IgD-negative memory B cell (primary cell): Measurements from ENCODE around the gene AFF3. TPM values are rescaled to one million over a fixed set of nuclear protein-coding genes. Genes with fewer than 3 reads are reported as not detected.

Source experiments
- H3K27ac Mint-ChIP-seq, 3 donors: one replicate each; pipeline ENCODE4 v1.8.0; 2020 to 2022; ENCODE audit warnings: mild to moderate bottlenecking in 3 of 3, mixed read lengths in 3 of 3, moderate library complexity in 1 of 3
- H3K27me3 Mint-ChIP-seq: one replicate; pipeline ENCODE4 v1.8.0; 2021; ENCODE audit warnings: mixed read lengths
- H3K36me3 Mint-ChIP-seq: one replicate; pipeline ENCODE4 v1.8.0; 2020; ENCODE audit warnings: mild to moderate bottlenecking, mixed read lengths
- H3K4me1 Mint-ChIP-seq, 3 donors: one replicate each; pipeline ENCODE4 v1.8.0; 2020 to 2022; ENCODE audit warnings: mixed read lengths in 3 of 3, mild to moderate bottlenecking in 1 of 3
- H3K4me3 Mint-ChIP-seq, 4 donors: one replicate each; pipeline ENCODE4 v1.8.0; 2020 to 2022; ENCODE audit warnings: mild to moderate bottlenecking in 4 of 4, mixed read lengths in 4 of 4, moderate library complexity in 3 of 4
- H3K9me3 Mint-ChIP-seq, 3 donors: one replicate each; pipeline ENCODE4 v1.8.0; 2020 to 2021; ENCODE audit warnings: mixed read lengths in 3 of 3, mild to moderate bottlenecking in 1 of 3
- polyA plus RNA-seq: library from polyadenylated mRNA; unstranded; fragments of 300-500 nt; fragmentation: Illumina TruSeq; gene quantifications from one replicate; pipeline ENCODE4 v1.2.3, GENCODE V29; 2021

The AFF3 gene
- polyA plus RNA-seq, 1 donor from 2014 or later = 85.9 TPM

DNA sequence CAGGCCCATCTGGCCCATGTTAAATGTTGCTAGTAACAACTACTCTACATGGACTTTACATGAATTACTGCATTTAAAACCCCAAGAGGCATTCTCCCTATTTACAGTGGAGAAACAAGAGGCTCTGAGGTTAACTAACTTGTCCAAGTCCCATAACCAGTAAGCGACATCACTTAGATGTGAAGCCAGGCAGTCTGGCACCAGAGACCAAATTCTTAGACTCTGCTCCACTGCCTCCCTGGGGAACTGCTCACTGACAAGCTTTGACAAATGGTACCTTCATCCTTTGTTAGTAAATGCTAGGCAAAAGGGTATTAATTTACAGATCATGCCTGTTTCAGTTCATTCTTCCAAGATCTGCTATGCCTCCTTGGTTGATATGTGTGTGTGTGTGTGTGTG is 124.8 kb downstream of the AFF3 start:
- H3K27me3 Mint-ChIP-seq = no peaks in the 10 kb centered on the region
- no peak overlapping the region for H3K27ac Mint-ChIP-seq
- no peaks in the 10 kb centered on the region for H3K9me3 Mint-ChIP-seq
- peaks cover 4% of the 10 kb centered on the region for H3K36me3 Mint-ChIP-seq
- no peak overlapping the region for H3K4me3 Mint-ChIP-seq
- peaks cover 11 to 29% (median 24%) of the 10 kb centered on the region in 3 donors for H3K4me1 Mint-ChIP-seq

DNA sequence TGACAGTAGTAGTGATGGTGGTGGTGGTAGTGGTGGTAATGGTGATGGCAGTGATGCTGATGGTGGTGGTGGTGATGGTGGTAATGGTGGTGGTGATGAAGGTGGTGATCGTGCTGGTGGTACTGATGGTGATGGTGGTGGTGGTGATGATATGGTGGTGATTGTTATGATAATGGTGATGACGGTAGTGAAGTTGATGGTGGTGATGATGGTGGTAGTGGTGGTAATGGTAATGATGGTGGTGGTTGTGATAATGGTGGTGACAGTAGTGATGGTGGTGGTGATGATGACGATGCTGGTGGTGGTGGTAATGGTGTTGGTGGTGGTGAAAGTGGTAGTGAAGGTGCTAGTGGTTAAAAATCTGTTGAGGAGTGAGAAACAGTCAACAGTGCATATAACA is 125.6 kb downstream of the AFF3 start:
- peaks cover 4% of the 10 kb centered on the region for H3K36me3 Mint-ChIP-seq
- no peak overlapping the region for H3K4me3 Mint-ChIP-seq
- H3K27me3 Mint-ChIP-seq = no peaks in the 10 kb centered on the region
- H3K27ac Mint-ChIP-seq = no peak overlapping the region
- peaks cover 5 to 24% (median 24%) of the 10 kb centered on the region in 3 donors for H3K4me1 Mint-ChIP-seq
- no peaks in the 10 kb centered on the region for H3K9me3 Mint-ChIP-seq

DNA sequence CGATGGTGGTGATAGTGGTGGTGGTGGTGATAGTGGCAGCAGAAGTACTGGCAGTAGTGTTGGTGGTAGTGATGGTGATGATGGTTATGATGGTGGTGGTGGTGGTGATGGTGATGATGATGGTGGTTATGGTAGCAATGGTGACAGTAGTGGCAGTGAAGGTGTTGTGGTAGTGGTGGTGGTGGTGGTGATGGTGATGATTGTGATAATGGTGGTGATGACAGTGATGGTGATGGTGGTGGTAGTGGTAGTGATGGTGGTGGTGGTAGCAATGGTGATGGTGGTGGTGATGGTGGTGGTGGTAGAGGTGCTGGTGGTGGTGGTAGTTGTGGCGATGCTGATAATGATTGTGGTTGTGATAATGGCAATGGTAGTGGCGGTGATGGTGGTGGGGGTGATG is 126.5 kb downstream of the AFF3 start:
- Mint-ChIP-seq H3K27me3 (no peaks in the 10 kb centered on the region), H3K4me3 (no peak overlapping the region), H3K27ac (no peak overlapping the region), H3K36me3 (peaks cover 4% of the 10 kb centered on the region), H3K4me1 (peaks cover 3 to 24% (median 24%) of the 10 kb centered on the region in 3 donors), H3K9me3 (no peaks in the 10 kb centered on the region)

DNA sequence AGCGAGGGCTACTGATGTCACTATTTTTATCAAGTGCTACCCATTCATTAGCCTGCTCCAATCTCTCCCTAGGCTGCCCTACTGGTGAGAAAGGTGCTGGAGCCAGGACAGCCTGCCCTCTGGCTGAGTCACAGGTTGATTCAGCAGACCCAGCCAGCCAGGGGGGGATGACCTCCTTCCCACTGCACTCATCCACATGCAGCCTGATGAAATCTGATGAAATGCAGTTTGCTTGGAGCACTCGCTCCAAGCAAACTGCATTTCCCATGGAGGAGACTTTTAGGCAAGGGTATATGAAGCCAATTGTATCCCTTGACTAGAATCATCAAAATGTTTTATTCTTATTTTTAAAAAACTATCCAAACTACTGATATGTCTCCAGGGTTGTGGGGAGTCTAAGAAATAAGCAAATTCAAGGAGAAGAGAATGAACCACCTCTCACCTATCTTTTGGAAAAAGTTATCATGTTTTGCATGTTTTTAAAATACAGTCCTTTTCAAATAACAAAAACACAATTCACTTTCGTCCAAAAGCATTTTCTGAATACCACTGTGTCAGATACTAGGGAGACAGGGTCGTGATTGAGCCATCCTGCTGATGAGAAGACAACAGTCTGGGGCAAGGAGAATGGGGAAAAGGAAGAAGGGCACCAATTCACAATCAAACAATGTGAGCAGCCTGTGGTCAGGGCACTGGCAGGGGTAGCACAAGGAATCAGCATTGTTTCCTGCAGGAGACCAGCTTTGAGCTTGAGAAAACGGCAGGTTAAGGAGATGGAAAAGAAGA is 128.3 kb downstream of the AFF3 start:
- H3K4me3 Mint-ChIP-seq = no peak overlapping the region
- peak overlapping the region in 1 of 3 donors; percentile 48 for H3K27ac Mint-ChIP-seq
- no peaks in the 10 kb centered on the region for H3K27me3 Mint-ChIP-seq
- H3K36me3 Mint-ChIP-seq = peaks cover 4% of the 10 kb centered on the region
- no peaks in the 10 kb centered on the region for H3K9me3 Mint-ChIP-seq
- peaks cover 6 to 31% (median 28%) of the 10 kb centered on the region in 3 donors for H3K4me1 Mint-ChIP-seq

DNA sequence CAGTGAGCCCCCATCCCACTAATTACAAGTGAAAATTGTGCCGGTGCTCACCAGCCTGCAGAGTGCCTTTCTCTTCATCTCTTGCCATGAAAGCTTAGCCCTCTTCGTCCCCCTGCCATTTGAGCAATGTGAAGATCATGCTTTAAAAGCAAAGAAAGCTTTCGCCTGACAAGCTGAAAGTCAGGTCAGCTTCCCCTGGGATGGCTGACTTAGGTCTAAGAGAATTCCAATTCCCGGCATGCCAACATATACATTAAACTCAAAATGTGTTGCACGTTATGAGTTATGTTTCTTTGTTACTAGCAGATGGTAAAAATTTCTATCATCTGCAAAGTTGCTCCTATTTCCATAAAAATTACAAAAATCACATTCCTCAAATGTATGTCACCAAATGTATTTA is 129.8 kb downstream of the AFF3 start:
- peaks cover 6 to 32% (median 32%) of the 10 kb centered on the region in 3 donors for H3K4me1 Mint-ChIP-seq

DNA sequence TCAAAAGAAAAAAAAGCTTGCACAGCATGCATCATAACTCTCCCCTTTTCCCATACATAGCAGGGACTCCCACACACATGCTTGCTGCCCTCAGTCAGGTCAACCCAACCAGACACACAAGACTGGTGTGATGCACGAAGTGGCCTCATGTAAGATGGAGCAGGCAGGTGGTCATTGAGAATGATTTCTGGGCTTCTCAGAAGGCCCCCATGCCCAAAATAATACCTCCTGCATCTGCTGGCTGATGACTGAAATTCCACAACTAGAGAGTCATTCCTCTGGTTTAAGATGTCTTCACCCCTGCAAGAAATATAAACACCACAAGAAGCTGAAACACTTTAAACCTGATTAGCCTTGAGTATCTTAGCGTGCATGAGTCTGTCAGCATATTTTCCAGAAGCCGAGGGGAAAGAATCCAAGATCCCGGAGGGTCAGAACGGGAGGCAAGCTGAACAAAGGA is 131.1 kb downstream of the AFF3 start:
- H3K4me3 Mint-ChIP-seq = no peak overlapping the region
- no peak overlapping the region for H3K27ac Mint-ChIP-seq
- H3K36me3 Mint-ChIP-seq = peaks cover 5% of the 10 kb centered on the region

More for the DNA sequence above, 129.8 kb downstream of the AFF3 start:
- Mint-ChIP-seq H3K9me3 (no peaks in the 10 kb centered on the region), H3K27me3 (no peaks in the 10 kb centered on the region), H3K27ac (no peak overlapping the region), H3K36me3 (peaks cover 4% of the 10 kb centered on the region), H3K4me3 (no peak overlapping the region)

DNA sequence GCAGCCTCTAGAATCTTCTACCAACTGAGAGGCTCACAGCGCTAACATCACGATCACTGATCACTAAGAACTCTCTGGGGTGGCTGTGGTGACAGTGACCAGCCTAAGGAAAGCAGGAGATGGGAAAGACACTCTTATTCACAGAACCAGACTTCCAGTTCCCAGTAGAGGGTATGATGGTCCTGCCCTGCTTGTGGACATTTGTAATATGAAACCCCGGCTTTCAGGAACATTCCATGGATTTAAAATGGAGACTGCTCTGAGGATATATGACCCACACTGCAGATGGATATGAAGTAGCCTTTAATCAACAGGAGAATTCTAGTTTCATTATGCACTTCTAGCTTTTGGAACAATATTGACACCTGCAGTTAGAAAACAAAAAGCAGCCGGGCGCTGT is 131.8 kb downstream of the AFF3 start:
- Mint-ChIP-seq H3K27ac (peak overlapping the region in 1 of 3 donors; percentile 42), H3K36me3 (peaks cover 6% of the 10 kb centered on the region), H3K27me3 (no peaks in the 10 kb centered on the region), H3K9me3 (no peaks in the 10 kb centered on the region), H3K4me1 (peaks cover 9 to 32% (median 30%) of the 10 kb centered on the region in 3 donors), H3K4me3 (peak overlapping the region in 1 of 4 donors; percentile 49)

More for the DNA sequence above, 131.1 kb downstream of the AFF3 start:
- Mint-ChIP-seq H3K9me3 (no peaks in the 10 kb centered on the region), H3K27me3 (no peaks in the 10 kb centered on the region), H3K4me1 (peaks cover 9 to 32% (median 30%) of the 10 kb centered on the region in 3 donors)

DNA sequence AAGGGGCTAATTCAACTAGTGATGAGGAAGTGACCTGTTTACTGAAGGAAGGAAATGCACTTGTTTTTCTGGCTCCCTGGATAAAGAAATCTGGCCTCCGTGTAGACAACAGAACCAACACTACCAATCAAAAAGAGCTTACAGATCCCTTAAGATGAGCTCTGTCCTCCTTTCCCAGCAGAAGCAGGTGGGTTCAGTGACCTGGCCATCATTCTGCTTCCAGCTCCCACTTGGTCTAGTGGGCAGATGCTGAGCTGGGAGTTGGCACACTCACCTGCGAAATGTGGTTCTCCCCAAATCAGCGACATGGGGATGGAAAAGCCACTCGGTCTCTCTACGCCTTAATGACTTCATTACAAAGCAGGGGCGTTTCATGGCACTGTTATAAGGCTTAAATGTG is 132.6 kb downstream of the AFF3 start:
- peaks cover 10% of the 10 kb centered on the region for H3K36me3 Mint-ChIP-seq
- peak overlapping the region in 1 of 3 donors; percentile 12 for H3K27ac Mint-ChIP-seq
- H3K4me1 Mint-ChIP-seq = peaks cover 7 to 32% (median 27%) of the 10 kb centered on the region in 3 donors
- no peaks in the 10 kb centered on the region for H3K9me3 Mint-ChIP-seq
- no peaks in the 10 kb centered on the region for H3K27me3 Mint-ChIP-seq
- peak overlapping the region in 1 of 4 donors; percentile 55 for H3K4me3 Mint-ChIP-seq

DNA sequence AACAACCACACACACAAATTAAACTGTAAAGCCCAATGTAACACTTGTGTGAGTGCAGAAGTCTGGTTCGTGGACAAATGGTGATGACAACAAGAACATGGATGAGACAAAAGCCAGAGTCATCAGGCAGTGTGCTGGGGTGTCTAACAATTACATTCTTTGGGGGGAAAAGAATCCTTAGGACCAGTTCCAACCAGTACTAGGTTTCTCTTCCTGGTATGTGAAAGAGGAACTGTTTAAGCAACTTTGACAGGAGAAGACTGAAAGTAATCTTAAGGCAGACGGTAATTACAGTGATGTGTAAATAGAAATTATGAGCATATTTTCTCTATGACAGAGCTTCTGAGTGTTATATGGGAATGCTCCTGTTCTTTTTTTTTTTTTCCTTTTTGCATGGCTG is 133.4 kb downstream of the AFF3 start:
- Mint-ChIP-seq H3K27me3 (no peaks in the 10 kb centered on the region), H3K4me3 (peak overlapping the region in 1 of 4 donors; percentile 21), H3K9me3 (no peaks in the 10 kb centered on the region), H3K4me1 (peaks cover 6 to 32% (median 23%) of the 10 kb centered on the region in 3 donors), H3K27ac (peak overlapping the region in 1 of 3 donors; percentile 59), H3K36me3 (peaks cover 13% of the 10 kb centered on the region)

DNA sequence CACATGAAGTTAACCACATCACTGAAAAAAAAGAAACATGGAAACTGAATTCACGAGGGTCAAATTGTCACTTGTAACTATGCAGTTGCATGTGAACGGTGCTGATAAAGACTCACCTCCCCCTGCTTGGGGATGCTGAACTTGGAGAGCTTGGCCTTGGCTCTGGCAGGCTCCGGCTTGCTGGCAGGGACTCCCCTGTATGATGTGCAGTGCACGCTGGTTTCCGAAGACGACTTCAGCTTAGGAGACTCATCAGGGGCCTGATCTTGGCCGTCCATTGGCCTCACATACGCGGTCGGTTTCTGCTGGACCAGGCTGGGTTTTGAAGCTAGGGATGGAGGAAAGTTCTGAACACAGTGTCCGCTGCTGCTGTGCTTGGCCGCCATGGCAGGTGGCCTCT is 135.9 kb downstream of the AFF3 start:
- Mint-ChIP-seq H3K4me3 (no peak overlapping the region), H3K4me1 (peaks cover 6 to 19% (median 18%) of the 10 kb centered on the region in 3 donors), H3K36me3 (peaks cover 14% of the 10 kb centered on the region), H3K27ac (no peak overlapping the region), H3K27me3 (no peaks in the 10 kb centered on the region), H3K9me3 (no peaks in the 10 kb centered on the region)

DNA sequence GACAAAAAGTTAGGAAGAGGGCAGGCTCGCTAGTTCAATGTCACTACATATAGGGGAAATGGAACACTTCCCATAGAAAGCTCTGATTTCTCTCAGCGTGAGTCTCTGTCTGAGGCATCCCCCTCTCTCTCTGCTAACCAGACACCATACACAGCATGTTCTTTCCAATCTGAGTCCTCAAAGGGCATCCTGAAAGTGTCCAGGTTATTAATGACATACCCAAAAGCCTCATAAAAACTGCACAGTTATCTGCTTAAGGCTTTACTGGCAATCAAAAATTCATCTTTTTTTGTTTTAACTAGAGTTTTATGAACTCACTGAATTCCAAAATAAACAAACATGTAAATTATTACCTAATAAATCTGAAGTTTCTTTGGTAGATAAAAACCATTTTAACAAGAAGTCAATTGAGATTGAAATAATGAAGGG is 137.4 kb downstream of the AFF3 start:
- H3K27ac Mint-ChIP-seq = no peak overlapping the region
- H3K4me1 Mint-ChIP-seq = peaks cover 6 to 13% (median 9%) of the 10 kb centered on the region in 3 donors
- H3K36me3 Mint-ChIP-seq = peaks cover 16% of the 10 kb centered on the region

DNA sequence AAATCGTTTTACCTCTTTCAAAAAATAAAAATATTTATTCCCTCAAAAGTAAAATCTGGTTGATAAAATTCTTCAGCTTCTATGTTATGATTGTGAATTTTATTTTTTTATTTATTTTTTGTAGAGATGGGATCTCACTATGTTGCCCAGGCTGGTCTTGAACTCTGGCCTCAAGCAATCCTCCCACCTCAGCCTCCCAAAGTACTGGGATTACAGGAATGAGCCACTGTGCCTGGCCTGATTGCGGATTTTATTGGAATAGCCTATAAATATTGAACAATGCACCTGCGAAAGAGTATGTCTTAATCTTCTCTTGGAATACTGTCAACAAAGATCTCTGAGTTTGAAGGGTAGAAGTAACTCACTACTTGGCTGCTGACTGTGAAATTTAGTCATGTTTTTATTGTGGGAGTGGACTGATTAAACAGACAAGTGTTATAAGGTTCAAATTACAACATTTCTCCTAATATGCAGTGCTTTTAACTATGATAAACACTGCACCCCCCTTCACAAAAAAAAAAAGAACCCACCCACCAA is 138.0 kb downstream of the AFF3 start:
- peaks cover 3 to 8% (median 6%) of the 10 kb centered on the region in 3 donors for H3K4me1 Mint-ChIP-seq
- H3K27ac Mint-ChIP-seq = no peak overlapping the region
- H3K9me3 Mint-ChIP-seq = no peaks in the 10 kb centered on the region
- H3K36me3 Mint-ChIP-seq = peaks cover 16% of the 10 kb centered on the region
- no peak overlapping the region for H3K4me3 Mint-ChIP-seq
- H3K27me3 Mint-ChIP-seq = no peaks in the 10 kb centered on the region

More for the DNA sequence above, 137.4 kb downstream of the AFF3 start:
- Mint-ChIP-seq H3K4me3 (no peak overlapping the region), H3K27me3 (no peaks in the 10 kb centered on the region), H3K9me3 (no peaks in the 10 kb centered on the region)

DNA sequence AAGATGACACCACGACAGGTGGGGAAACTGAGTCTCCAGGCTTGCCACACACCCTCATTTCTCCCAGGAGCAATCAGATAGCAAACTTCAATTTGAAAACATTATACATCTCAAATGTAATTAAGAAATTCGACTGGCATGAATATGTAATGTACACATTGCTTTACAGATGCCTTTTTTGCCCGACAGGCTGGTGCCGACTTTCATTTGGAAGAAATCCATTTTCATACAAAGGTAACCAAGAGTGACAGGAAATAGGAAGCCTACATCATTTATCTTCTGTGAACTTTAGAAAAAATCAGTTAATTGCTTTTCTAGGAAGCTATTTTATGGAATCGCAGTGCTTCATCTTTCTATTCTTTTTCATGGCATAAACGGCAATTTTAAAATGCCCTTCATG is 140.3 kb downstream of the AFF3 start:
- no peaks in the 10 kb centered on the region for H3K9me3 Mint-ChIP-seq
- no peak overlapping the region for H3K27ac Mint-ChIP-seq
- H3K4me1 Mint-ChIP-seq = peaks cover 0 to 3% (median 1%) of the 10 kb centered on the region in 3 donors

DNA sequence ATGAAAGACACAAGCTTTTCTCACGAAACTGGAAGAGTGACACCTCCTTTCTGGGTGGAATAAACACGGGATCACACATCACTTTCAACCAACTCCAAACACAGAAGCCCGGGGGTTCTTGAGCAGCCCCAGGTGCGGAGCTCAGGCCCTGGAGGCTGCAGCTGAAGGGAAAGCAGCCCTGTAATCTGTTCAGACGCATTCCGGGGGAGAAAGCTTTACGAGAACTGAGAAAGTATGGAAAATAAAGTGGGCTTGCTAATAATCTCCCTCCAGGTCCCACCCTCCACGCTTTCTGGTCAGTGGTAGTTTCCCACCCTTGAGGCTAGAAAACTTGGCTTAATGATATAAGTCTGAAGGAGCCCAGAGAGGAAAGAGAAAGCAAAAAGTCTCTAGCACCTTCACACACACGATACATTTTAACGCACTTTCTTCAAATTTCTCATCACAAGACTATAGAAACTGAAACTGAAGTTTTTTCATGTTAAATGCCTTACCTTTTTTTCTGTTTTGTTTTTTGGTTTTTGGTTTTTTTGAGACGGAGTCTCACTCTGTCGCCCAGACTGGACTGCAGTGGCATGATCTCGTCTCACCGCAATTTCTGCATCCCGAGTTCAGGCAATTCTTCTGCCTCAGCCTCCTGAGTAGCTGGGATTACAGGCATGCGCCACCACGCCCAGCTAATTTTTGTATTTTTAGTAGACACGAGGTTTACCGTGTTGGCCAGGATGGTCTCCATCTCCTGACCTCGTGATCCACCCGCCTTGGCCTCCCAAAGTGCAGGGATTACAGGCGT is 141.3 kb downstream of the AFF3 start:
- Mint-ChIP-seq H3K36me3 (peaks cover 17% of the 10 kb centered on the region), H3K9me3 (no peaks in the 10 kb centered on the region), H3K27ac (no peak overlapping the region), H3K4me1 (peaks cover 0 to 1% (median 0%) of the 10 kb centered on the region in 3 donors), H3K4me3 (no peak overlapping the region), H3K27me3 (no peaks in the 10 kb centered on the region)

More for the DNA sequence above, 140.3 kb downstream of the AFF3 start:
- peaks cover 18% of the 10 kb centered on the region for H3K36me3 Mint-ChIP-seq
- H3K27me3 Mint-ChIP-seq = no peaks in the 10 kb centered on the region
- H3K4me3 Mint-ChIP-seq = no peak overlapping the region
